ENCODE measurements around the gene OBI1.

Gene OBI1

GRCh38 chr13:78603240-78603957 is 55.6 kb downstream of the OBI1 start, which contains the start of gene POU4F1:
TSS of gene POU4F1 (minus strand) at chr13:78603552. CDS start at chr13:78603326, 226 bp downstream.
- Histone ChIP-seq H4K20me1 (ENCODE audit: insufficient read depth, low read length) (no peaks in the 10 kb centered on the region), H3K9me3 (ENCODE audit: insufficient read depth, low read length) (no peaks in the 10 kb centered on the region), H3K27me3 (ENCODE audit: low read depth, low read length) (no peaks in the 10 kb centered on the region), H3K36me3 (replicated peaks; ENCODE audit: low read depth, low read length) (no peaks in the 10 kb centered on the region), H3K79me2 (ENCODE audit: low read length) (no peaks in the 10 kb centered on the region), H3K4me3 (ENCODE audit: low read length) (no peak within 1 kb of the TSS), H3K4me2 (ENCODE audit: low read length) (no peak within 1 kb of the TSS), H3K27ac (ENCODE audit: low read length) (no peak within 1 kb of the TSS), H3K9ac (ENCODE audit: low read length) (no peak within 1 kb of the TSS), H2AFZ (ENCODE audit: low read depth, low read length) (no peak within 1 kb of the TSS), H3K4me1 (ENCODE audit: low read length) (peaks cover 9% of the 10 kb centered on the region)
- TF ChIP-seq EZH2phosphoT487 (IDR thresholded peaks at IDR 0.05; ENCODE audit: low read depth) (no peak), CTCF (IDR thresholded peaks at IDR 0.05; ENCODE audit: low read depth, low read length) (no peak)

- no peaks in the 10 kb centered on the region for H3K27me3 ChIP-seq (ENCODE audit: low read depth, low read length)
- no peak overlapping the region for H3K4me2 ChIP-seq (ENCODE audit: low read length)
- no peak overlapping the region for H2AFZ ChIP-seq (ENCODE audit: low read depth, low read length)
- H3K36me3 ChIP-seq (replicated peaks; ENCODE audit: low read depth, low read length): no peaks in the 10 kb centered on the region
- H3K79me2 ChIP-seq (ENCODE audit: low read length): no peaks in the 10 kb centered on the region
- TF ChIP-seq EZH2phosphoT487 (IDR thresholded peaks at IDR 0.05; ENCODE audit: low read depth): no peak
- no peak for TF ChIP-seq CTCF (IDR thresholded peaks at IDR 0.05; ENCODE audit: low read depth, low read length)
- H3K9me3 ChIP-seq (ENCODE audit: insufficient read depth, low read length): no peaks in the 10 kb centered on the region
- H4K20me1 ChIP-seq (ENCODE audit: insufficient read depth, low read length): no peaks in the 10 kb centered on the region
- peaks cover 9% of the 10 kb centered on the region for H3K4me1 ChIP-seq (ENCODE audit: low read length)
- H3K9ac ChIP-seq (ENCODE audit: low read length): no peak overlapping the region
- H3K27ac ChIP-seq (ENCODE audit: low read length): no peak overlapping the region
- H3K4me3 ChIP-seq (ENCODE audit: low read length): no peak overlapping the region
These were observed 56.3 kb downstream of the OBI1 start for GRCh38 chr13:78602561-78603239.

GRCh38 chr13:78601874-78602560 is 56.9 kb downstream of the OBI1 start:
- Histone ChIP-seq H3K4me2 (ENCODE audit: low read length) (no peak overlapping the region), H4K20me1 (ENCODE audit: insufficient read depth, low read length) (no peaks in the 10 kb centered on the region), H3K36me3 (replicated peaks; ENCODE audit: low read depth, low read length) (no peaks in the 10 kb centered on the region), H3K4me3 (ENCODE audit: low read length) (no peak overlapping the region), H3K27ac (ENCODE audit: low read length) (no peak overlapping the region), H3K27me3 (ENCODE audit: low read depth, low read length) (no peaks in the 10 kb centered on the region), H2AFZ (ENCODE audit: low read depth, low read length) (no peak overlapping the region), H3K4me1 (ENCODE audit: low read length) (peaks cover 9% of the 10 kb centered on the region), H3K9ac (ENCODE audit: low read length) (no peak overlapping the region), H3K79me2 (ENCODE audit: low read length) (no peaks in the 10 kb centered on the region), H3K9me3 (ENCODE audit: insufficient read depth, low read length) (no peaks in the 10 kb centered on the region)
- no peak for TF ChIP-seq CTCF (IDR thresholded peaks at IDR 0.05; ENCODE audit: low read depth, low read length)
- TF ChIP-seq EZH2phosphoT487 (IDR thresholded peaks at IDR 0.05; ENCODE audit: low read depth): no peak

Data from OCI-LY3 (cell line).